Limb (tissue), 2 donors: Measurements from ENCODE around the gene MUC5B.

Experiments used
- DNase-seq, 2 donors: peaks; one replicate each; pipeline ENCODE4 v3.0.0-alpha.2; 2016; ENCODE audit errors: extremely low spot score in 2 of 2

The MUC5B gene

GRCh38 chr11:1219834-1220815 is 2.7 kb upstream of the MUC5B start:
- peak in 1 of 2 donors; percentile 26 for DNase-seq

GRCh38 chr11:1220941-1221721 is 1.7 kb upstream of the MUC5B start:
- DNase-seq, result no peak

GRCh38 chr11:1221848-1222311 is 986 bp upstream of the MUC5B start:
- no peak for DNase-seq

GRCh38 chr11:1223346-1224110 is 662 bp downstream of the MUC5B start:
- DNase-seq, result peak in 1 of 2 donors; percentile 24

GRCh38 chr11:1224111-1224490 is 1.2 kb downstream of the MUC5B start:
- no peak for DNase-seq

- DNase-seq, result peak in 1 of 2 donors; percentile 60
These were observed 1.9 kb downstream of the MUC5B start for GRCh38 chr11:1224491-1225385.

- DNase-seq, result peak in 1 of 2 donors; percentile 32
These were observed 2.7 kb downstream of the MUC5B start for GRCh38 chr11:1225386-1226225.

- DNase-seq, result peak in 1 of 2 donors; percentile 33
These were observed 3.5 kb downstream of the MUC5B start for GRCh38 chr11:1226226-1226985.

- DNase-seq, result peak in 1 of 2 donors; percentile 40
These were observed 4.2 kb downstream of the MUC5B start for GRCh38 chr11:1226986-1227550.

- DNase-seq, result no peak
These were observed 4.8 kb downstream of the MUC5B start for GRCh38 chr11:1227551-1228100.

- DNase-seq, result peak in 1 of 2 donors; percentile 24
These were observed 5.4 kb downstream of the MUC5B start for GRCh38 chr11:1228101-1228821.

- peak in 1 of 2 donors; percentile 26 for DNase-seq
These were observed 6.1 kb downstream of the MUC5B start for GRCh38 chr11:1228921-1229451.

- DNase-seq, result no peak
These were observed 6.7 kb downstream of the MUC5B start for GRCh38 chr11:1229471-1230120.

GRCh38 chr11:1230121-1230455 is 7.2 kb downstream of the MUC5B start:
- DNase-seq, result no peak

GRCh38 chr11:1230456-1231395 is 7.9 kb downstream of the MUC5B start:
- DNase-seq, result peak in 1 of 2 donors; percentile 29
